Measurements from ENCODE around the gene FANCL. TPM values are rescaled to one million over a fixed set of nuclear protein-coding genes. Genes with fewer than 3 reads are reported as not detected.
"Not testable (repeated sequence)": the region's sequence is repeated elsewhere in the genome, so short reads cannot be mapped to it uniquely, and the experiment has no call there.

The FANCL gene
- total RNA-seq, 1 experiment from 2014 or later = 34.3 TPM

DNA sequence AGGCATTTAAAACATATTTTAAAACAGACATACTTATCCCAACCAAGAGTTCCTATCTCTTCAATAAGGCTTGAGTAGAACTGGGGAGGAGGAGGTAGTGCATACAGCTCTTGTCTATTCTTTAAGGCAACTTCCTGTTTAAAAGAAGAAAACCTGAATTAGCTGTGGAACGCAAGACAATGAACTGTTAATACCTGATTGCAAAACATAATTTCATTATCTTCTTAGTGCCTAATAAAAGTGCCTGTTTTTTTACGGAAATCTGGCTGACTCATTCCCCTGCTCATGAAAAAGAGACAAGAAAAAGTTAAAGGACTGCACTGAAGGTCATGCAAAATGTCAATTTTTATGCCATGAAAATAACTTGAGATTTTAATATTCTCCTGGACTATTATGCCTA is 19.2 kb downstream of the FANCL start:
- CTCF ChIA-PET = no interaction called here
- H3K36me3 ChIP-seq (ENCODE audit: control insufficient read depth, insufficient read depth, low read length) = no peaks in the 10 kb centered on the region
- peaks cover 12% of the 10 kb centered on the region for H3K36me3 Mint-ChIP-seq (ENCODE audit: insufficient read depth, unreplicated experiment)
- no TSS peak for BruUV-seq (replicated peaks)
- POLR2A ChIA-PET = no interaction called here
- H3K4me3 ChIP-seq (ENCODE audit: low read depth, low read length) = no peak overlapping the region
- H3K4me1 ChIP-seq = no peaks in the 10 kb centered on the region
- peaks cover 6% of the 10 kb centered on the region for H3K4me1 Mint-ChIP-seq (ENCODE audit: low read depth, unreplicated experiment)
- DNase-seq = no peak
- intact Hi-C loops (cut with micrococcal nuclease; ENCODE audit: unreplicated experiment) = no loop called here
- TF ChIP-seq, protein P1, sequence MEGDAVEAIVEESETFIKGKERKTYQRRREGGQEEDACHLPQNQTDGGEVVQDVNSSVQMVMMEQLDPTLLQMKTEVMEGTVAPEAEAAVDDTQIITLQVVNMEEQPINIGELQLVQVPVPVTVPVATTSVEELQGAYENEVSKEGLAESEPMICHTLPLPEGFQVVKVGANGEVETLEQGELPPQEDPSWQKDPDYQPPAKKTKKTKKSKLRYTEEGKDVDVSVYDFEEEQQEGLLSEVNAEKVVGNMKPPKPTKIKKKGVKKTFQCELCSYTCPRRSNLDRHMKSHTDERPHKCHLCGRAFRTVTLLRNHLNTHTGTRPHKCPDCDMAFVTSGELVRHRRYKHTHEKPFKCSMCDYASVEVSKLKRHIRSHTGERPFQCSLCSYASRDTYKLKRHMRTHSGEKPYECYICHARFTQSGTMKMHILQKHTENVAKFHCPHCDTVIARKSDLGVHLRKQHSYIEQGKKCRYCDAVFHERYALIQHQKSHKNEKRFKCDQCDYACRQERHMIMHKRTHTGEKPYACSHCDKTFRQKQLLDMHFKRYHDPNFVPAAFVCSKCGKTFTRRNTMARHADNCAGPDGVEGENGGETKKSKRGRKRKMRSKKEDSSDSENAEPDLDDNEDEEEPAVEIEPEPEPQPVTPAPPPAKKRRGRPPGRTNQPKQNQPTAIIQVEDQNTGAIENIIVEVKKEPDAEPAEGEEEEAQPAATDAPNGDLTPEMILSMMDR (IDR thresholded peaks at IDR 0.05; ENCODE audit: insufficient read depth in 1 of 2, low read depth in 1 of 2, low read length in 1 of 2, severe bottlenecking in 1 of 2, unreplicated experiment in 1 of 2) = no peak
- H3K27ac Mint-ChIP-seq (ENCODE audit: unreplicated experiment) = no peak overlapping the region
- no peak overlapping the region for H3K4me3 Mint-ChIP-seq (ENCODE audit: unreplicated experiment)
- H3K27me3 Mint-ChIP-seq (ENCODE audit: insufficient read depth, unreplicated experiment) = no peaks in the 10 kb centered on the region
- H3K27me3 ChIP-seq (replicated peaks; ENCODE audit: control insufficient read depth, insufficient read depth, low read length) = no peaks in the 10 kb centered on the region
- H3K9me3 Mint-ChIP-seq (ENCODE audit: unreplicated experiment) = no peaks in the 10 kb centered on the region
- H3K9me3 ChIP-seq = no peaks in the 10 kb centered on the region

DNA sequence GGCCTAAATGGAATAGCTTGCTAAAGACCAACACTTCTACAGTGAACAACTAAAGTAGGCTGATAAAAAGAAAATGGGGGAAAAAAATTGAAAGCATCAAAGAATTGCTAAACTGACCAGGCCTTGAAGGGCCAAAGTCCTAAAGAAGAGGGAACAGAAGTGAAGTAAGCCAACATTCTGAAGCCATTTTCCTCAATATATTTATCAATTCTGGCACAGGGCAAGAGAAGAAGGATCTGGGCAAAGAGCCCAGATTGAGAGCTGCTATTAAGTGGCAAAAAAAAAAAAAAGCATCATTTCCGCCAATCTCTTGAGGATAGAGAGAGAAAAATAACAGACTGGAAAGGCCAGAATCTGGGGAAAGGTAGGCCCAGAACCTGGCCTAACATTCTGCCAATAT is 25.7 kb downstream of the FANCL start:
- H3K4me3 ChIP-seq (ENCODE audit: low read depth, low read length) = no peak overlapping the region
- peaks cover 7% of the 10 kb centered on the region for H3K9me3 ChIP-seq
- Mint-ChIP-seq H3K9me3 (ENCODE audit: unreplicated experiment) (peaks cover 11% of the 10 kb centered on the region), H3K27ac (ENCODE audit: unreplicated experiment) (no peak overlapping the region), H3K4me1 (ENCODE audit: low read depth, unreplicated experiment) (peaks cover 6% of the 10 kb centered on the region), H3K4me3 (ENCODE audit: unreplicated experiment) (no peak overlapping the region), H3K36me3 (ENCODE audit: insufficient read depth, unreplicated experiment) (peaks cover 37% of the 10 kb centered on the region), H3K27me3 (ENCODE audit: insufficient read depth, unreplicated experiment) (no peaks in the 10 kb centered on the region)
- no peaks in the 10 kb centered on the region for H3K4me1 ChIP-seq
- TF ChIP-seq, protein P1 (IDR thresholded peaks at IDR 0.05; ENCODE audit: insufficient read depth in 1 of 2, low read depth in 1 of 2, low read length in 1 of 2, severe bottlenecking in 1 of 2, unreplicated experiment in 1 of 2) = no peak
- POLR2A ChIA-PET = no interaction called here
- intact Hi-C loops (cut with micrococcal nuclease; ENCODE audit: unreplicated experiment) = loop anchor here (5.0 kb wide), 1 partner anchor 453 kb away; no protein-coding TSS in a partner anchor
- H3K36me3 ChIP-seq (ENCODE audit: control insufficient read depth, insufficient read depth, low read length) = peaks cover 2% of the 10 kb centered on the region
- no peaks in the 10 kb centered on the region for H3K27me3 ChIP-seq (replicated peaks; ENCODE audit: control insufficient read depth, insufficient read depth, low read length)
- no TSS peak for BruUV-seq (replicated peaks)
- no peak for DNase-seq
- CTCF ChIA-PET = no interaction called here

DNA sequence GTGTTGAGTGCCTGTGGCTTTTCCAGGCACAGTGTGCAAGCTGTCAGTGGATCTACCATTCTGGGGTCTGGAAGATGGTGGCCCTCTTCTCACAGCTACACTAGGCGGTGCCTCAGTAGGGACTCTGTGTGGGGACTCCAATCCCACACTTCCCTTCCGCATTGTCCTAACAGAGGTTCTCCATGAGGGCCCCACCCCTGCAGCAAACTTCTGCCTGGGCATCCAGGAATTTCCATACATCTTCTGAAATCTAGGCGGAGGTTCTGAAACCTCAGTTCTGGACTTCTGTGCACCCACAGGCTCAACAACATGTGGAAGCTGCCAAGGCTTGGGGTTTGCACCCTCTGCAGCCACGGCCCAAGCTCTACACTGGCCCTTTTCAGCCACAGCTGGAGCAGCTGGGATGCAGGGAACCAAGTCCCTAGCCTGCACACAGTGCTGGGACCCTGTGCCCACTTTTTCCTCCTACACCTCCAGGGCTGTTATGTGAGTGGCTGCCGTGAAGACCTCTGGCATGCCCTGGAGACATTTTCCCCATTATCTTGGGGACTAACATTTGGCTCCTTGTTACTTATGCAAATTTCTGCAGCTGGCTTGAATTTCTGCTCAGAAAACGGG is 30.1 kb downstream of the FANCL start:
- BruUV-seq (replicated peaks); H3K4me1 ChIP-seq; H3K36me3 ChIP-seq (ENCODE audit: control insufficient read depth, insufficient read depth, low read length); H3K4me1 Mint-ChIP-seq (ENCODE audit: low read depth, unreplicated experiment); CTCF ChIA-PET; H3K27me3 Mint-ChIP-seq (ENCODE audit: insufficient read depth, unreplicated experiment); H3K4me3 Mint-ChIP-seq (ENCODE audit: unreplicated experiment); H3K4me3 ChIP-seq (ENCODE audit: low read depth, low read length); H3K27me3 ChIP-seq (replicated peaks; ENCODE audit: control insufficient read depth, insufficient read depth, low read length); intact Hi-C loops (cut with micrococcal nuclease; ENCODE audit: unreplicated experiment); DNase-seq; H3K27ac Mint-ChIP-seq (ENCODE audit: unreplicated experiment); POLR2A ChIA-PET; H3K9me3 ChIP-seq: not testable (repeated sequence)
- Mint-ChIP-seq H3K36me3 (ENCODE audit: insufficient read depth, unreplicated experiment) (peaks cover 36% of the 10 kb centered on the region), H3K9me3 (ENCODE audit: unreplicated experiment) (peaks cover 11% of the 10 kb centered on the region)

Data from Caco-2 (cell line).